Uterus (tissue), 4 donors: ENCODE results near the gene ZGLP1. TPM values are rescaled to one million over a fixed set of nuclear protein-coding genes. Genes with fewer than 3 reads are reported as not detected.

Experiments used
- DNase-seq, 2 donors: peaks; one replicate each; pipeline ENCODE4 v3.0.0-alpha.2; 2019 to 2020
- H3K27ac ChIP-seq, 2 donors: fragments of 200-600 bp; sonication (generic); 1 replicate in 1 of 2; 2 replicates in 1 of 2; pipeline ENCODE4 v1.5.1; 2016 to 2018
- H3K27me3 ChIP-seq, 2 donors: fragments of 200-600 bp; sonication (generic); one replicate each; pipeline ENCODE4 v1.5.1; 2018 to 2019; ENCODE audit warnings: control low read depth in 1 of 2
- H3K36me3 ChIP-seq, 2 donors: fragments of 200-600 bp; sonication (generic); one replicate each; pipeline ENCODE4 v1.5.1; 2019; ENCODE audit warnings: control low read depth in 1 of 2
- H3K4me1 ChIP-seq, 2 donors: fragments of 200-600 bp; sonication (generic); one replicate each; pipeline ENCODE4 v1.5.1; 2018 to 2019; ENCODE audit warnings: control low read depth in 1 of 2
- H3K4me3 ChIP-seq, 2 donors: fragments of 200-600 bp; sonication (generic); 1 replicate in 1 of 2; 2 replicates in 1 of 2; pipeline ENCODE4 v1.5.1; 2018 to 2019; ENCODE audit warnings: mild to moderate bottlenecking in 1 of 2
- H3K9me3 ChIP-seq, 2 donors: fragments of 200-600 bp; sonication (generic); one replicate each; pipeline ENCODE4 v1.5.1; 2019; ENCODE audit warnings: control low read depth in 1 of 2
- POLR2A ChIP-seq, 2 donors: fragments of 450-650 bp; IDR thresholded peaks; one replicate each; pipeline ENCODE4 v1.6.1; 2016; ENCODE audit warnings: antibody characterized with exemption in 2 of 2, mild to moderate bottlenecking in 1 of 2, moderate library complexity in 1 of 2
- intact Hi-C: fragments of 100-400 bp; cut with DNase I; formaldehyde crosslinking; loops from one replicate; pipeline ENCODE4 v1.15.1; 2023; ENCODE audit warnings: low total_unique reads
- total RNA-seq, 4 donors: library from RNA; depleted of rRNA in 3 of 4; stranded (reverse); fragments of >200 nt in 3 of 4; gene quantifications; one replicate each; pipeline versions ENCODE4 v1.1.0 to v1.2.4, GENCODE V29; 2014 to 2023
- TF ChIP-seq, protein P1 (sequence below), 4 experiments: fragments of 200-600 bp in 2 of 4; fragments of 450-650 bp in 2 of 4; sonication (generic) in 2 of 4; IDR thresholded peaks; one replicate each; pipeline ENCODE4 v1.5.1; 2016 to 2019; ENCODE audit warnings: antibody characterized with exemption in 4 of 4, mild to moderate bottlenecking in 2 of 4, moderate library complexity in 1 of 4
- donor health status: DM: yes; HTN: yes; CAD: no.

The ZGLP1 gene
- total RNA-seq, 4 donors from 2014 or later, result 1.0 to 2.5 TPM; not detected in 2

DNA sequence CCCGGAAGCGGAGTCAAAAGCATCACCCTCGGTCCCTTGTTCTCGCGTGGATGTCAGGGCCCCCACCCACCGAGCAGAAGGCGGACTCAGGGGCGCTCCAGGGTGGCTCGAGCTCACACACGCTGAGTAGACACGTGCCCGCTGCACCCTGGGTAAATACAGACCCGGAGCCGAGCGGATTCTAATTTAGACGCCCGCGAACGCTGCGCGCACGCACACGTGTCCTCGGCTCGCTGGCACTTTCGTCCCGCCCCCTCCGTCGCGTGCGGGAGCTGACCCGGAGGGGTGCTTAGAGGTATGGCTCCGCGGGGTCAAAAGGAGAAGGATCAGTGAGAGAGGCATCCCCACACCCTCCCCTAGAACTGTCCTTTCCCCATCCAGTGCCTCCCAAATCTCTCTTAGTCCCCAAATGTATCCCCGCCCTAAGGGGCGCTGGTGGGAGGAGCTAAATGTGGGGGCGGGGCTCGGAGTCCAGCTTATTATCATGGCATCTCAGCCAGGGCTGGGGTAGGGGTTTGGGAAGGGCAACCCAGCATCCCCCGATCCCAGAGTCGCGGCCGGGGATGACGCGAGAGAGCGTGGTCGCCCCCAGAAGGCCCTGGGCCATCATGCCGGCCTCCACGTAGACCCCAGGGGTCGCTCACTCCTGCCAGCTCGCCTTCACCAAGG is 20.3 kb downstream of the ZGLP1 start:
- Histone ChIP-seq H3K36me3 (no peaks in the 10 kb centered on the region), H3K27me3 (peaks cover 39 to 54% of the 10 kb centered on the region in 2 donors), H3K4me3 (peak overlapping the region in 1 of 2 donors; percentile 11), H3K4me1 (peaks cover 0 to 31% of the 10 kb centered on the region in 2 donors), H3K9me3 (no peaks in the 10 kb centered on the region), H3K27ac (no peak overlapping the region)
- no peak for DNase-seq
- intact Hi-C loops, result no loop called here
- TF ChIP-seq, protein P1, sequence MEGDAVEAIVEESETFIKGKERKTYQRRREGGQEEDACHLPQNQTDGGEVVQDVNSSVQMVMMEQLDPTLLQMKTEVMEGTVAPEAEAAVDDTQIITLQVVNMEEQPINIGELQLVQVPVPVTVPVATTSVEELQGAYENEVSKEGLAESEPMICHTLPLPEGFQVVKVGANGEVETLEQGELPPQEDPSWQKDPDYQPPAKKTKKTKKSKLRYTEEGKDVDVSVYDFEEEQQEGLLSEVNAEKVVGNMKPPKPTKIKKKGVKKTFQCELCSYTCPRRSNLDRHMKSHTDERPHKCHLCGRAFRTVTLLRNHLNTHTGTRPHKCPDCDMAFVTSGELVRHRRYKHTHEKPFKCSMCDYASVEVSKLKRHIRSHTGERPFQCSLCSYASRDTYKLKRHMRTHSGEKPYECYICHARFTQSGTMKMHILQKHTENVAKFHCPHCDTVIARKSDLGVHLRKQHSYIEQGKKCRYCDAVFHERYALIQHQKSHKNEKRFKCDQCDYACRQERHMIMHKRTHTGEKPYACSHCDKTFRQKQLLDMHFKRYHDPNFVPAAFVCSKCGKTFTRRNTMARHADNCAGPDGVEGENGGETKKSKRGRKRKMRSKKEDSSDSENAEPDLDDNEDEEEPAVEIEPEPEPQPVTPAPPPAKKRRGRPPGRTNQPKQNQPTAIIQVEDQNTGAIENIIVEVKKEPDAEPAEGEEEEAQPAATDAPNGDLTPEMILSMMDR (IDR thresholded peaks at IDR 0.05), result no peak
- TF ChIP-seq POLR2A (IDR thresholded peaks at IDR 0.05), result no peak

DNA sequence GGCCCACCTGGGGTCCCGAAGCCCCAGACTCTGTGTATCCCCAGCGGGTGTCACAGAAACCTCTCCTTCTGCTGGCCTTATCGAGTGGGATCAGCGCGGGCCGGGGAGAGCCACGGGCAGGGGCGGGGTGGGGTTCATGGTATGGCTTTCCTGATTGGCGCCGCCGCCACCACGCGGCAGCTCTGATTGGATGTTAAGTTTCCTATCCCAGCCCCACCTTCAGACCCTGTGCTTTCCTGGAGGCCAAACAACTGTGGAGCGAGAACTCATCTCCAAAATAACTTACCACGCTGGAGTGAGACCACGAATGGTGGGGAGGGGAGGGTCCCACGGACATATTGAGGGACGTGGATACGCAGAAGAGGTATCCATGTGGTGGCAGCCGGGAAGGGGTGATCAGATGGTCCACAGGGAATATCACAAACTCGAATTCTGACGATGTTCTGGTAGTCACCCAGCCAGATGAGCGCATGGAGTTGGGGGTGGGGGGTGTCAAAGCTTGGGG is 20.9 kb downstream of the ZGLP1 start:
- DNase-seq, result no peak
- no peak overlapping the region for H3K4me3 ChIP-seq
- no peaks in the 10 kb centered on the region for H3K36me3 ChIP-seq
- H3K4me1 ChIP-seq, result peaks cover 0 to 31% of the 10 kb centered on the region in 2 donors
- TF ChIP-seq, protein P1 (IDR thresholded peaks at IDR 0.05), result no peak
- intact Hi-C loops, result no loop called here
- H3K9me3 ChIP-seq, result no peaks in the 10 kb centered on the region
- H3K27me3 ChIP-seq, result peaks cover 36 to 48% of the 10 kb centered on the region in 2 donors
- H3K27ac ChIP-seq, result no peak overlapping the region

DNA sequence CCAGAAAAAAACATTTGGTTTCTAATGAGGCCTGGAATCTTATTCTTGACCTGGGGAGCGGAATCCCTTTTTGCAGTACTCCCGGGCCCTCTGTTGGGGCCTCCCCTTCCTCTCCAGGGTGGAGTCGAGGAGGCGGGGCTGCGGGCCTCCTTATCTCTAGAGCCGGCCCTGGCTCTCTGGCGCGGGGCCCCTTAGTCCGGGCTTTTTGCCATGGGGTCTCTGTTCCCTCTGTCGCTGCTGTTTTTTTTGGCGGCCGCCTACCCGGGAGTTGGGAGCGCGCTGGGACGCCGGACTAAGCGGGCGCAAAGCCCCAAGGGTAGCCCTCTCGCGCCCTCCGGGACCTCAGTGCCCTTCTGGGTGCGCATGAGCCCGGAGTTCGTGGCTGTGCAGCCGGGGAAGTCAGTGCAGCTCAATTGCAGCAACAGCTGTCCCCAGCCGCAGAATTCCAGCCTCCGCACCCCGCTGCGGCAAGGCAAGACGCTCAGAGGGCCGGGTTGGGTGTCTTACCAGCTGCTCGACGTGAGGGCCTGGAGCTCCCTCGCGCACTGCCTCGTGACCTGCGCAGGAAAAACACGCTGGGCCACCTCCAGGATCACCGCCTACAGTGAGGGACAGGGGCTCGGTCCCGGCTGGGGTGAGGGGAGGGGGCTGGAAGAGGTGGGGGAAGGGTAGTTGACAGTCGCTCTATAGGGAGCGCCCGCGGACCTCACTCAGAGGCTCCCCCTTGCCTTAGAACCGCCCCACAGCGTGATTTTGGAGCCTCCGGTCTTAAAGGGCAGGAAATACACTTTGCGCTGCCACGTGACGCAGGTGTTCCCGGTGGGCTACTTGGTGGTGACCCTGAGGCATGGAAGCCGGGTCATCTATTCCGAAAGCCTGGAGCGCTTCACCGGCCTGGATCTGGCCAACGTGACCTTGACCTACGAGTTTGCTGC is 22.5 kb downstream of the ZGLP1 start, which contains the start of gene ICAM4:
Gene ICAM4, plus strand, starts transcription at position 153 of the 935 bp plus-strand sequence. Its CDS starts 58 bp downstream, at position 211.
- Histone ChIP-seq H3K4me3 (no peak within 1 kb of the TSS), H3K27ac (no peak within 1 kb of the TSS), H3K4me1 (peaks cover 0 to 26% of the 10 kb centered on the region in 2 donors), H3K27me3 (peaks cover 31 to 32% of the 10 kb centered on the region in 2 donors), H3K9me3 (no peaks in the 10 kb centered on the region), H3K36me3 (no peaks in the 10 kb centered on the region)
- DNase-seq, result peak; percentile 45 to 48
- intact Hi-C loops, result no loop called here
- no peak for TF ChIP-seq POLR2A (IDR thresholded peaks at IDR 0.05)
- TF ChIP-seq, protein P1 (IDR thresholded peaks at IDR 0.05), result no peak

DNA sequence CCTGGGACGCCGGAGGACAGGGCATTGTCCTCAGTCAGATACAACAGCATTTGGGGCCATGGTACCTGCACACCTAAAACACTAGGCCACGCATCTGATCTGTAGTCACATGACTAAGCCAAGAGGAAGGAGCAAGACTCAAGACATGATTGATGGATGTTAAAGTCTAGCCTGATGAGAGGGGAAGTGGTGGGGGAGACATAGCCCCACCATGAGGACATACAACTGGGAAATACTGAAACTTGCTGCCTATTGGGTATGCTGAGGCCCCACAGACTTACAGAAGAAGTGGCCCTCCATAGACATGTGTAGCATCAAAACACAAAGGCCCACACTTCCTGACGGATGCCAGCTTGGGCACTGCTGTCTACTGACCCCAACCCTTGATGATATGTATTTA is 24.2 kb downstream of the ZGLP1 start:
- no peaks in the 10 kb centered on the region for H3K9me3 ChIP-seq
- peaks cover 22 to 24% of the 10 kb centered on the region in 2 donors for H3K27me3 ChIP-seq
- intact Hi-C loops, result no loop called here
- H3K36me3 ChIP-seq, result no peaks in the 10 kb centered on the region
- no peak overlapping the region for H3K4me3 ChIP-seq
- no peak for DNase-seq
- H3K4me1 ChIP-seq, result peaks cover 0 to 12% of the 10 kb centered on the region in 2 donors
- no peak overlapping the region for H3K27ac ChIP-seq
- TF ChIP-seq, protein P1 (IDR thresholded peaks at IDR 0.05), result no peak
- no peak for TF ChIP-seq POLR2A (IDR thresholded peaks at IDR 0.05)

DNA sequence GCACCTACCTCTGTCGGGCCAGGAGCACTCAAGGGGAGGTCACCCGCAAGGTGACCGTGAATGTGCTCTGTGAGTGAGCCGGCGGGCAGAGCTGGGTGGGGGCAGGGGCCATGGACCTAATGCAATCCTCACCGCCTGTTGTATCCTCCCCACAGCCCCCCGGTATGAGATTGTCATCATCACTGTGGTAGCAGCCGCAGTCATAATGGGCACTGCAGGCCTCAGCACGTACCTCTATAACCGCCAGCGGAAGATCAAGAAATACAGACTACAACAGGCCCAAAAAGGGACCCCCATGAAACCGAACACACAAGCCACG is 24.7 kb downstream of the ZGLP1 start:
- TF ChIP-seq, protein P1 (IDR thresholded peaks at IDR 0.05), result no peak
- TF ChIP-seq POLR2A (IDR thresholded peaks at IDR 0.05), result no peak
- no peaks in the 10 kb centered on the region for H3K36me3 ChIP-seq
- no peak for DNase-seq
- intact Hi-C loops, result no loop called here
- no peak overlapping the region for H3K27ac ChIP-seq
- H3K9me3 ChIP-seq, result no peaks in the 10 kb centered on the region
- peaks cover 0 to 10% of the 10 kb centered on the region in 2 donors for H3K4me1 ChIP-seq
- no peak overlapping the region for H3K4me3 ChIP-seq
- H3K27me3 ChIP-seq, result peaks cover 19 to 24% of the 10 kb centered on the region in 2 donors
